Caco-2 (cell line): ENCODE measurements around the gene TLN1. TPM values are rescaled to one million over a fixed set of nuclear protein-coding genes. Genes with fewer than 3 reads are reported as not detected.

Experiments
- BruUV-seq: library from RNA; stranded (reverse); fragments of 400-500 nt; replicated peaks from 2 replicates; lab custom pipeline; 2021; lab: Mats Ljungman, UMichigan
- CTCF ChIA-PET: fragments of 300-600 bp; sonication (Branson Sonifier 250); formaldehyde crosslinking; loops from one replicate; lab custom pipeline; 2022; ENCODE audit warnings: antibody characterized with exemption; lab: Charles Lee
- POLR2A ChIA-PET: fragments of 300-600 bp; sonication (Branson Sonifier 250); formaldehyde crosslinking; loops from one replicate; lab custom pipeline; 2022; ENCODE audit warnings: antibody characterized with exemption; lab: Charles Lee
- DNase-seq, 2 experiments: peaks; one replicate each; pipeline versions ENCODE4 v3.0.0 to v3.0.0-alpha.2; 2020 to 2022
- H3K27me3 ChIP-seq: replicated peaks from 2 replicates; pipeline ENCODE4 v1.6.0; 2011; ENCODE audit warnings: low read length; ENCODE audit not compliant: control insufficient read depth, insufficient read depth
- H3K36me3 ChIP-seq: 2 replicates; pipeline ENCODE4 v1.5.1; 2011; ENCODE audit warnings: low read length; ENCODE audit not compliant: control insufficient read depth, insufficient read depth
- H3K4me1 ChIP-seq: fragments of 250-450 bp; sonication (Bioruptor Pico); 2 replicates; pipeline ENCODE4 v1.5.1; 2020; ENCODE audit warnings: mild to moderate bottlenecking
- H3K4me3 ChIP-seq: 2 replicates; pipeline ENCODE4 v1.5.1; 2011; ENCODE audit warnings: low read depth, mild to moderate bottlenecking, control low read depth, low read length
- H3K9me3 ChIP-seq: fragments of 250-450 bp; sonication (Bioruptor Pico); 2 replicates; pipeline ENCODE4 v1.5.1; 2020; ENCODE audit warnings: mild to moderate bottlenecking, moderate library complexity
- H3K27ac Mint-ChIP-seq: one replicate; pipeline ENCODE4 v1.8.0; 2022; ENCODE audit warnings: mixed read lengths; ENCODE audit not compliant: unreplicated experiment
- H3K27me3 Mint-ChIP-seq: one replicate; pipeline ENCODE4 v1.8.0; 2022; ENCODE audit warnings: mixed read lengths; ENCODE audit not compliant: insufficient read depth, unreplicated experiment
- H3K36me3 Mint-ChIP-seq: one replicate; pipeline ENCODE4 v1.8.0; 2022; ENCODE audit warnings: mild to moderate bottlenecking, mixed read lengths; ENCODE audit not compliant: insufficient read depth, unreplicated experiment
- H3K4me1 Mint-ChIP-seq: one replicate; pipeline ENCODE4 v1.8.0; 2022; ENCODE audit warnings: low read depth, mixed read lengths; ENCODE audit not compliant: unreplicated experiment
- H3K4me3 Mint-ChIP-seq: one replicate; pipeline ENCODE4 v1.8.0; 2022; ENCODE audit warnings: mild to moderate bottlenecking, moderate library complexity, mixed read lengths; ENCODE audit not compliant: unreplicated experiment
- H3K9me3 Mint-ChIP-seq: one replicate; pipeline ENCODE4 v1.8.0; 2022; ENCODE audit warnings: mixed read lengths; ENCODE audit not compliant: unreplicated experiment
- intact Hi-C: fragments of 100-400 bp; cut with micrococcal nuclease; formaldehyde crosslinking; loops from one replicate; pipeline ENCODE4 v1.10.0; 2022; ENCODE audit not compliant: unreplicated experiment
- total RNA-seq: library from RNA; stranded (reverse); gene quantifications from 2 replicates; pipeline ENCODE4 v1.2.3, GENCODE V29; 2022
- TF ChIP-seq, protein P1 (sequence below), 2 experiments: fragments of 200-600 bp in 1 of 2; IDR thresholded peaks; 1 replicate in 1 of 2; 2 replicates in 1 of 2; pipeline versions ENCODE4 v1.5.1 to v1.8.0; 2011 to 2022; ENCODE audit warnings: antibody characterized with exemption in 1 of 2, control low read depth in 1 of 2, inconsistent platforms in 1 of 2, low read depth in 1 of 2, low read length in 1 of 2, mild to moderate bottlenecking in 1 of 2, moderate library complexity in 1 of 2; ENCODE audit not compliant: insufficient read depth in 1 of 2, severe bottlenecking in 1 of 2, unreplicated experiment in 1 of 2

The TLN1 gene
- total RNA-seq, 1 experiment from 2014 or later = 147 TPM

GRCh38 chr9:35753466-35753865 is 21.5 kb upstream of the TLN1 start:
- H3K4me1 Mint-ChIP-seq = peaks cover 8% of the 10 kb centered on the region
- H3K27me3 Mint-ChIP-seq = no peaks in the 10 kb centered on the region
- Histone ChIP-seq H3K4me1 (peaks cover 10% of the 10 kb centered on the region; the same call in 1 of the 2 replicates), H3K36me3 (0 out of 2 replicates have a peak, but pooled peaks cover 4% of the 10 kb centered on the region), H3K9me3 (no peaks in the 10 kb centered on the region), H3K4me3 (no peak overlapping the region), H3K27me3 (no peaks in the 10 kb centered on the region)
- H3K36me3 Mint-ChIP-seq = peaks cover 24% of the 10 kb centered on the region
- BruUV-seq = no TSS peak
- intact Hi-C loops = no loop called here
- TF ChIP-seq, protein P1, sequence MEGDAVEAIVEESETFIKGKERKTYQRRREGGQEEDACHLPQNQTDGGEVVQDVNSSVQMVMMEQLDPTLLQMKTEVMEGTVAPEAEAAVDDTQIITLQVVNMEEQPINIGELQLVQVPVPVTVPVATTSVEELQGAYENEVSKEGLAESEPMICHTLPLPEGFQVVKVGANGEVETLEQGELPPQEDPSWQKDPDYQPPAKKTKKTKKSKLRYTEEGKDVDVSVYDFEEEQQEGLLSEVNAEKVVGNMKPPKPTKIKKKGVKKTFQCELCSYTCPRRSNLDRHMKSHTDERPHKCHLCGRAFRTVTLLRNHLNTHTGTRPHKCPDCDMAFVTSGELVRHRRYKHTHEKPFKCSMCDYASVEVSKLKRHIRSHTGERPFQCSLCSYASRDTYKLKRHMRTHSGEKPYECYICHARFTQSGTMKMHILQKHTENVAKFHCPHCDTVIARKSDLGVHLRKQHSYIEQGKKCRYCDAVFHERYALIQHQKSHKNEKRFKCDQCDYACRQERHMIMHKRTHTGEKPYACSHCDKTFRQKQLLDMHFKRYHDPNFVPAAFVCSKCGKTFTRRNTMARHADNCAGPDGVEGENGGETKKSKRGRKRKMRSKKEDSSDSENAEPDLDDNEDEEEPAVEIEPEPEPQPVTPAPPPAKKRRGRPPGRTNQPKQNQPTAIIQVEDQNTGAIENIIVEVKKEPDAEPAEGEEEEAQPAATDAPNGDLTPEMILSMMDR (IDR thresholded peaks at IDR 0.05; ENCODE audit: insufficient read depth in 1 of 2, low read depth in 1 of 2, low read length in 1 of 2, severe bottlenecking in 1 of 2, unreplicated experiment in 1 of 2) = no peak
- CTCF ChIA-PET = interaction anchor here (1.1 kb wide), 1 partner anchor 17 kb away, joined by 4 read pairs; no protein-coding TSS in a partner anchor
- DNase-seq = no peak
- no peaks in the 10 kb centered on the region for H3K9me3 Mint-ChIP-seq
- no peak overlapping the region for H3K27ac Mint-ChIP-seq
- POLR2A ChIA-PET = no interaction called here
- no peak overlapping the region for H3K4me3 Mint-ChIP-seq

DNA sequence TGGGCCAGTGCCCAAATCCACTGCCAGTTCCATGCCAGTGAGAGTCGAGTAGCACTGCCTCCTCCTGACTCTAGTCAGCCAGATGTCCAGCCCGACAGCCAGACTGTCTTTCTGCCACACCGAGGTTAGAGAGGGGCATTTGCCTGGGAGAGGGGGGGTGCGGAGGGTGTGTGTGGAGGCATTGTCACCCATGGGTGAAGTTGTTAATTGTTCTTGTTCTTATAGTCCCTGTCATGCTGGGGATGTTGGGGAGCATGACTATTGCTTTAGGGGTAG is 18.2 kb upstream of the TLN1 start:
- POLR2A ChIA-PET = interaction anchor here (0.6 to 4.1 kb wide), 4 partner anchors 11 to 287 kb away, joined by 3 to 41 read pairs (median 3); partner anchors contain the start of genes CREB3, RECK and TLN1
- Mint-ChIP-seq H3K4me3 (peak overlapping the region; percentile 86), H3K27ac (no peak overlapping the region), H3K9me3 (no peaks in the 10 kb centered on the region), H3K4me1 (peaks cover 22% of the 10 kb centered on the region), H3K27me3 (no peaks in the 10 kb centered on the region), H3K36me3 (peaks cover 33% of the 10 kb centered on the region)
- intact Hi-C loops = no loop called here
- CTCF ChIA-PET = interaction anchor here (0.7 to 3.0 kb wide), 4 partner anchors 14 to 138 kb away, joined by 3 to 21 read pairs (median 9); partner anchors contain the start of genes CREB3 and TLN1
- Histone ChIP-seq H3K27me3 (no peaks in the 10 kb centered on the region), H3K4me1 (peaks cover 23% of the 10 kb centered on the region), H3K36me3 (peaks cover 4% of the 10 kb centered on the region; the same call in 1 of the 2 replicates), H3K4me3 (peak overlapping the region; percentile 89), H3K9me3 (no peaks in the 10 kb centered on the region)
- TF ChIP-seq, protein P1 (IDR thresholded peaks at IDR 0.05; ENCODE audit: insufficient read depth in 1 of 2, low read depth in 1 of 2, low read length in 1 of 2, severe bottlenecking in 1 of 2, unreplicated experiment in 1 of 2) = no peak
- DNase-seq = no peak
- BruUV-seq = no TSS peak

DNA sequence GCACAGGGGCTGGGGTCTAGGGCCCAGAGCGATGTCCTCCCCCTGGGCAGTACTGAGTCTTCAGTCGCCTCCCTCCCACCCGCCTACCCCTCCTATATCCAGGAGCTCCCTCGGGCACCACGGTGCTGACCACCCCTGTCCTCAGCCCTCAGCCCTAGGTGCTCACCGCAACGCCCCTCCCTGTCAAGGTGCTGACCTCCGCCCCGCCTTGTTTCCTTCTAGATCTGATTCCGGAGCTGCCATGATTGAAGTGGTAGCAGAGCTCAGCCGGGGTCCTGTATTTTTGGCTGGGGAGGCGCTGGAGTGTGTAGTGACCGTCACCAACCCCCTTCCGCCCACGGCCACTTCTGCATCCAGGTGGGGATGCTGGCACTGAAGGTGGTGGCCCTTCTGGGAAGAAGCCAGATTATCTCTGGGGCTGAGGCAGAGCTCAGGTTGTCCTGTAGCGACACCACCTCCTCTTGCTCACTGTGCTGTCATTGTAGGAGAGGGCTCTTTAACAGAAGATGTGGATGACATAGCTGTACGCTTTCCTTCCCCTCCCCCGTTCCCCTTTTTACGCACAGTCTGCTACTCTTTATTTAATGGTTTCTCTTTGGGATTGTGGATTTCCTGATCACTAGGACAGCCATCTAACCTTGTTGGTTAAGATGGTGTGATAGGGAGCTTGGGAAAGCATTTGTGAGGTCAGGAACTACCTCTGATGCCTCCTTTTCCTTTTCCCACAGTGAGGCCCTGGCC is 17.7 kb upstream of the TLN1 start:
- TF ChIP-seq, protein P1 (IDR thresholded peaks at IDR 0.05; ENCODE audit: insufficient read depth in 1 of 2, low read depth in 1 of 2, low read length in 1 of 2, severe bottlenecking in 1 of 2, unreplicated experiment in 1 of 2) = no peak
- Mint-ChIP-seq H3K27ac (peak overlapping the region; percentile 85), H3K36me3 (peaks cover 35% of the 10 kb centered on the region), H3K27me3 (no peaks in the 10 kb centered on the region), H3K4me3 (peak overlapping the region; percentile 86), H3K4me1 (peaks cover 22% of the 10 kb centered on the region), H3K9me3 (no peaks in the 10 kb centered on the region)
- no peaks in the 10 kb centered on the region for H3K27me3 ChIP-seq
- no TSS peak for BruUV-seq
- H3K9me3 ChIP-seq = no peaks in the 10 kb centered on the region
- peak; percentile 57 to 58 for DNase-seq
- POLR2A ChIA-PET = interaction anchor here (0.6 to 4.1 kb wide), 10 partner anchors 11 to 678 kb away, joined by 3 to 41 read pairs (median 4); partner anchors contain the start of genes CCDC107, CREB3, RECK and RMRP
- H3K4me1 ChIP-seq = peaks cover 23% of the 10 kb centered on the region
- H3K4me3 ChIP-seq = peak overlapping the region; percentile 89
- intact Hi-C loops = loop anchor here (2.0 to 5.0 kb wide), 2 partner anchors 17 to 68 kb away; partner anchors contain the start of genes CREB3, HINT2 and TLN1
- peaks cover 6% of the 10 kb centered on the region for H3K36me3 ChIP-seq
- CTCF ChIA-PET = interaction anchor here (0.7 to 3.4 kb wide), 11 partner anchors 14 to 313 kb away, joined by 3 to 21 read pairs (median 4); partner anchors contain the start of genes CCDC107, CREB3, HINT2 and RMRP
